SKM-1 treated with dmso at 0.1 percent for 144 hours (cell line): ENCODE data around the gene PIEZO2.

Experiments
- DNase-seq: peaks from one replicate; lab custom pipeline; 2025; ENCODE audit not compliant: unreplicated experiment; lab: John Stamatoyannopoulos, UW

Gene PIEZO2

GRCh38 chr18:10798727-10799550 lies 350.4 kb downstream of the PIEZO2 start:
- DNase-seq, result no peak

GRCh38 chr18:10797896-10798295 lies 351.5 kb downstream of the PIEZO2 start:
- DNase-seq, result no peak

- DNase-seq, result no peak
Measured at GRCh38 chr18:10794771-10795170, 354.6 kb downstream of the PIEZO2 start.

- DNase-seq, result no peak
Measured at GRCh38 chr18:10793730-10794370, 355.5 kb downstream of the PIEZO2 start.

GRCh38 chr18:10792181-10792580 lies 357.2 kb downstream of the PIEZO2 start:
- peak; percentile 76 for DNase-seq

- no peak for DNase-seq
Measured at GRCh38 chr18:10791169-10791831, 358.1 kb downstream of the PIEZO2 start.

- DNase-seq, result peak; percentile 7
Measured at GRCh38 chr18:10789180-10789579, 360.2 kb downstream of the PIEZO2 start.

GRCh38 chr18:10787293-10787901 lies 362.0 kb downstream of the PIEZO2 start:
- peak; percentile 93 for DNase-seq

GRCh38 chr18:10785798-10786197 lies 363.6 kb downstream of the PIEZO2 start:
- no peak for DNase-seq

GRCh38 chr18:10784596-10785202 lies 364.7 kb downstream of the PIEZO2 start:
- no peak for DNase-seq

- no peak for DNase-seq
Measured at GRCh38 chr18:10783941-10784340, 365.4 kb downstream of the PIEZO2 start.

- DNase-seq, result no peak
Measured at GRCh38 chr18:10776493-10776892, 372.9 kb downstream of the PIEZO2 start.

- DNase-seq, result peak; percentile 9
Measured at GRCh38 chr18:10775026-10775425, 374.3 kb downstream of the PIEZO2 start.

GRCh38 chr18:10771053-10771709 lies 378.2 kb downstream of the PIEZO2 start:
- DNase-seq, result no peak

- no peak for DNase-seq
Measured at GRCh38 chr18:10770264-10770663, 379.1 kb downstream of the PIEZO2 start.

- DNase-seq, result no peak
Measured at GRCh38 chr18:10768221-10768620, 381.1 kb downstream of the PIEZO2 start.

GRCh38 chr18:10767658-10768057 lies 381.7 kb downstream of the PIEZO2 start:
- DNase-seq, result no peak

GRCh38 chr18:10760986-10761385 lies 388.4 kb downstream of the PIEZO2 start:
- no peak for DNase-seq

GRCh38 chr18:10759241-10759640 lies 390.1 kb downstream of the PIEZO2 start:
- DNase-seq, result no peak

- DNase-seq, result no peak
Measured at GRCh38 chr18:10757946-10758345, 391.4 kb downstream of the PIEZO2 start.

GRCh38 chr18:10757349-10757748 lies 392.0 kb downstream of the PIEZO2 start:
- no peak for DNase-seq
